ENCODE measurements around the gene TK2.
A peak's percentile ranks its signal among the peaks of the same experiment; 100 is the strongest.

The TK2 gene

GRCh38 chr16:66481943-66482390 is 68.0 kb downstream of the TK2 start:
- DNase-seq (ENCODE audit: low spot score), result no peak

DNA sequence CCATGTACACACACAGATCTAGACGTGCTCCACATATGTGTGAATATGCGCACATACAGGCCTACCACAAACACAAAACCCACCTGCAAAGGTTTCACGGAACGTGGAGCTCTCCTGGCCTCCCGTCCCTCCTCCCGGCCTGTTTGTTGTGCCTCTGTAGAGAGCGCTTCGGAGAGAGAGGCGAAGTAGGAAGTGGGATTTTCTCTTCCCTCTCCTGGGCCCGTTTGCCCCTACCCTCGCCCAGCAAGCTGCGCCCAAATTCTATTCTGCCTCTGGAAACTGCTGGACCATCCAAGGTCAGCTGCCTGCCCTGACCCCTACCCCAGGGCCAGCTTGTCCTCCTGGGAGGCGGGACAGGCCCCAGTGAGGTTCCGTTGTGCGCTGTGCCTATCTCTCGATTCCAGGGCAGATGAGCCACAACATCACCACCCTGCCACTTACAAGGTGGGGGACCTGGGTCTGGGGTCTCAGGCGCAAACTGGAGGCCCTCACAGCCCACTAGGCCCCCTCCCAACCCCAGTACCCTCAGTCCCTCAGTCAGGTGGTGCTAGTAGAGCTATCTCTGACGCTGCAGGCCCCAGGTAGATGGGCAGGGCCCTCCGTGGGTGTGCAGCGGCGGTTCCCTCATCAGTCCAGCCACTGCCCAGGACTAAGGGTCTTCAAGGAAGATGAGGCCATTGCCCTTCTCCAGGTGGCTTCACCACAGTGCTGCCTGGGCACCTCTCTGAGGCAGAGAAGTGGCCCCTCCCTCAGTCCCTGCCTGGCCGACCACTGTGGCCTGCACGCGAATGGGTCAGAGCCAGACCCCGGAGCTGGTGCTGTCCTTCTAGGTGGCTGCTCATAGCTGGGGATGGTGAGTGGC is 68.6 kb downstream of the TK2 start:
- DNase-seq (ENCODE audit: low spot score), result no peak

DNA sequence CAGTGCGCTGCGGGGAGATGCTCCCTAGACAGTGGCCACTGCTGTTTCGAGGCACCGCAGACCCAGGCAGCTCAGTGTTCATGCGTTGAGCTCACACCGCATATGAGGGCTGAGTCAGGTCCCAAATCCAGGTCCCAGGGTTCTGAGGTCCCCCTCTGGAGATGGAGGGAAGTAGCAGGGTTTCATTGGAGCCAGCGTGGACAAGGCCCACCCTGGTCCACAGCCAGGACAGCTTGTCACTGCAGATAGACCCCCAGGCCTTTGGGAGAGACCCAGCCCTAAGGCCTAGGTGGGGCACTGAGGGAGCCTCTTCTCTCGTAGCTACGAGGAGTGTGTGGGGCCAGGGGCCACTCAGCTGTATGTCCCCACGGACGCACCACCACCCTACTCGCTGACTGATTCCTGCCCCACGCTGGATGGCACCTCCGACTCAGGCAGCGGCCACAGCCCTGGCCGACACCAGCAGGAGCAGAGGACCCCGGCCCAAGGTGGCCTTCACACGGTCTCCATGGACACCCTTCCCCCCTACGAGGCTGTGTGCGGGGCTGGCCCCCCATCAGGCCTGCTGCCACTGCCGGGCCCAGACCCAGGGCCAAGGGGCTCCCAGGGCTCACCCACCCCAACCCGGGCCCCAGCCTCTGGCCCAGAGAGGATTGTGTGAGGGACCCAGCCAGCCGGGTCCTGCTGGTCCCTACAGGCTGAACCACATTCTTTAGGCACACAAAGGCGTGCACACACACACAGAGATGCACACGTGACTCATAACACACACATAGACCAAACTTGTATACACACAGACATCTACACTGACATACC is 69.4 kb downstream of the TK2 start:
- no peak for DNase-seq (ENCODE audit: low spot score)

DNA sequence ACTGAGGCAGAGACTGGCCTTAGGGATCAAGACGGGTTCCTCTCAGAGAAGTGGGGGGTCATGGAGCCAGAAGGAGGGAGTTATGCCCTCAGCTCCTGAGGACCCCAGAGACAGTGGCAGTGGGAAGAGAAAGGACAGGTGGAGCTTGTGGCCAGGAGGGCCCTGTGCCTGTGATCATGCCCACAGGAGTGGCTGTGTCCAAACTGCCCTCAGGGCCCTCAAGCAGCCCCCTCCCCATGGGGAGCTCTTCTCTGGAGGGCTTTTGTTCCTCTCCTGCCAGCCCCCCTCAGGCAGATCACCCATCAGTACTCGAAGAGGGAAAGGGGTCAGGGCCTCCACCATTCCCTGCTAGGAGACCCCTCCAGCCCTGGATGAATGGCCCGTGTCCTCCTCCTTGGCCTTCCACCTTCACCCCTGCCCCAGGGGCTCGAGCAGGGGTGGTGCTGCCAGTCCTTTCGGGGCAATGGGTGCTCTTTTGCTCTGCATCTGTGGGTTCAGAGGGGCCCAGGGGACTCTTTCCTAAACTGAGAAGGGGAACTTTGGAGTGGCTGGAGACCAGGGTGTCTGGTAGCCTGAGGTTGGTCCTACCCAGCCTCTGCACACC is 70.2 kb downstream of the TK2 start:
- DNase-seq (ENCODE audit: low spot score), result no peak

- DNase-seq (ENCODE audit: low spot score), result peak; percentile 83
Measured at GRCh38 chr16:66478733-66479511, 71.0 kb downstream of the TK2 start.

DNA sequence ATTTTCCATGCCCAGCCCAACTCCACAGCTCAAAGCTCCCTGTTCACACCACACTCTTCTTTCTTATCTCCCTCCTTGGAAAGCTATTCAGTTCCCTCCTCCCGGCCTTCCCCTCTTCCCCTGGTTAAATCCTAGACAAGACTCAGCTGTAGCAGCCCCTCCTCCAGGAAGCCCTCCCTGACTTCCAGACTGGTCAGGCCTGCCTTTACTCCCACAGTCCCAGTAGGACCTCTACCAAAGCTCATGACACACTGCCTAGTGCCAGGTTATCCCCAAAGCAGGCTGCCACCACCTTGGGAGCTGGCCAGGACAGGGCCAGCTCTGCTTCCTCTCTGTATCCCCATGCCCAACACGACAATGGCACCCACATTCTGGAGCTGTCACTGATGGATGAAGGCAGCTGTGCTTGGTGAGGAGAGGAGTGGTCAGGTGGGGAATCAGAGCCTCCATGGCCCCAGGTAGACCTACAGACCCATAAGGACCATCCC is 72.8 kb downstream of the TK2 start:
- DNase-seq (ENCODE audit: low spot score), result no peak

DNA sequence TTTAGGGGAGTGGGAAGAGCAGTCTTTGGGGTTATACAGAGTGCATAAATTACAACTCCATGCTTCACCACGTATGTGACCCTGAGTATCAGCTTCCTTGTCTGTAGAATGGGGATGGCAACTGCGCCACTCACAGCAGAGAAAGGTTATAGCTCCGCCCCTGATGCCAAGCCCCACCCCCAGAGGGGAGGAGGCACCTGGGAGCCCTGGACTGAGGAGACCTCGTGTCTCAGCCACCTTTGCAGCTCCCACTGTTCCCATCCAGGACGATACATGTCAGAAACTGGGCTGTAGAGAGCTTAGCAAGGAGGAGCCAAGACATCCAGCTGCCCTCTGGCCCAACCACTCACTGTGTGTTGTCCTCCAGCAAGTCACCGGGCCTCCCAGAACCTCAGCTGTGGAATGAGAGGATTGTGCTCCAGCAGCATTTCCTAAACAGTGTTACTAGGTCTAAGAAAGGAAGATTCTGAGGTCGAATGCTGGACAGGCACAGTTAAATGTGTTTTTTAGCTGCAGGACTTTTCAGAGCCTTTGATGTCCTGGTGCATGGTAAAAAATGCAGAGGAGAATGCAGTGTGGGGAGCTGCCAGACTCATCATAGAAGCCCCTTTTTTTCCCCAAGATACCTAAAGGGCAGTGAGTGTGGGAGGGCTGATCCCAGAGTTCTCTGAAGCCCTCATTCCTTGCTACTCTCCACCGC is 73.4 kb downstream of the TK2 start:
- DNase-seq (ENCODE audit: low spot score), result peak; percentile 70

- DNase-seq (ENCODE audit: low spot score), result no peak
Measured at GRCh38 chr16:66475232-66475631, 74.7 kb downstream of the TK2 start.

DNA sequence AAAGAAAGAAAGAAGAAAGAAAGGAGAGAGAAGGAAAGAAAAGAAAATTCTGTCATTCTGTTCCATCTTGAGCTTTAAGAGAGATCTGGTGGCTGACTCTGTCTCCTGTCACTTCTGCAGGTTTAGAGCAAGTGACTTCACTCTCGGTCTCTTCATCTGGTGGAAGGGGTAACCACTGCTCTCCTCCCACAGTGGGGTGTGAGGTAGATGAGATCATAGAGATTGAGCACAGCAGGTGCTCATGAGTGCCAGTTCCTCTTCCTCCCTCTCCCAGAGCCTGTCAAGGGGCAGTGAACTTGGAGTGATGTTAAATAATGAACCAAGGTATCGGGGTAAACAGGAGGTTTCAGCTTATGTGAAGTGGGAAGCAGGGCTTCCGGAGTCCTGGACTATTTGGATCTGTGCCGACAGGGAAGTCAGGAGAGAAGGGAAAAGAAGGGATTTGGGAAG is 75.1 kb downstream of the TK2 start:
- DNase-seq (ENCODE audit: low spot score), result peak; percentile 78

- DNase-seq (ENCODE audit: low spot score), result no peak
Measured at GRCh38 chr16:66473654-66474519, 76.0 kb downstream of the TK2 start.

DNA sequence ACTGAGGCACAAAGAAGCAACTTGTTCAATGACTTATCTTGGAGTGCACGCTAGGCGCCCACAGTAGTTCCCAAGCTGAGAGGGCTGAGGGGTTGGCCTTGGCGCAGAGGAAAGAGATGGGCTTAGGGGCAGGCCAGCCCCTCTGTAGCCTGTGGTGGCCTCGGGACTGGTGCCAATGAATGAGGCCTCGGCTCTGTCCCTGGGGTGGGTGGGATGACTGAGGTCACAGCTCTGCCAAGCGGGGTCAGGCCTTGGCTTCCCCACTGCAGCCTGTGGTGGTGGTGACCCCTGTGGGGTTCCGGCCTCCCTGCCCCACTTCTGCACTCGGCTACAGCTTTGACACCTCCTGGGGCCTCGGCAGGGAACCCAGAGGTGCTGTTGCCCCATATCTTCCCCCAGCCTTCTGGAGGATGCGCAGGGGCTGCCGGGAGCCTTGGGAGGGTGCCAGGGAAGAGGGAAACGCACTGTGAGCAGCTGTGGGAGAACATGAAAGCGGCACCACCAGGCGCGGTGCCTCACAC is 76.8 kb downstream of the TK2 start:
- no peak for DNase-seq (ENCODE audit: low spot score)

DNA sequence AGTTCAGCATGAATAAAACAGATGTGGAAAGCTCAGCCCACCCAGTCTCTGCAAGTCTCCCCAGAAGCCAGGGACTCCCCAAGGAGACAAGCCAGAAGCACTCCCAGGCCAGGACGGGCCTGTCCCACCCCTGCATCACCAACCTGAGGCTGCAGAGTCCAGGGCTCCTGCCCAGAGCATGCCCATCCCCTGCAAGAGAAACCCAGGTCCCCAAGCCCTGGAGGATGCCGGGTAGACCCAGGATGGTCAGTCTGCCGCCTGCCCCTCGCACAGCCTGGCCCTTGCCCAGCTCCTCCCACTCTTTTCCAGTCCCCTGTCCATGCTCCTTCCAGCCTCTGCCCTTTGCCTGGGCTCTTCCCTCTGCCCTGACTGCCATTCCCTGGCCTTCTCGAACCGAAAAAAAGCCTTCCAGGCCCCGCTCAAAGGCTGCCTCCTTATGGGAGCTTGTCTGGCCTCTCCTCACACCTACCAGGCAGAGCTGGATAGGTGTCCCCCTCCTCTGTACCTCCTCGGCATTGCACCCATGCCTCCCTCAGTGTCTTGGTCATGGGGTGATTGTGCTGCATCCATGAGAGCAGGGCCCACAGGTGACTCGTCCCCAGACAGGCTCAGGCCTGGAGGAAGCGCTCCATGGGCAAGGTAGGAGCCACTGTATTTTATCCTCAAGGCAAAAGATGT is 78.1 kb downstream of the TK2 start:
- no peak for DNase-seq (ENCODE audit: low spot score)

- DNase-seq (ENCODE audit: low spot score), result no peak
Measured at GRCh38 chr16:66471264-66471663, 78.7 kb downstream of the TK2 start.

DNA sequence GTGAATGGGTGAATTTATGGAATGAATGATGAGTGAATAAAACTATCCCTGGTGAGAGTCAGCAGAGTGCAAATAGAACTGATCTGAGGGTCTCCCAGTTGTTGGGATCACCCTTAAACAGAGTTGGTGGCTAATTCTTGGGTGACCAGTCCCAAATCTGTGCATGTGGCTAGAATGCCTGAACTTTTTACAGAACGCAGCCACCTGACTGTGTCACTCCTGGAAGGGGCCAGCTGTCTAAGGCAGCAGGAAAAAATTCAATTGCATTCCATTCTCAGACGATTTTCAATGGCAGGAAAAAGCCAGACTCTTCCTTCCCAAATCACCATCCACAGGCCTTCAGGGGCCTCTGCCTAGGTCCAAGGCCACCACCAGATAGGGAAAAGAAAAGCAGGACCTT is 79.4 kb downstream of the TK2 start:
- DNase-seq (ENCODE audit: low spot score), result no peak

DNA sequence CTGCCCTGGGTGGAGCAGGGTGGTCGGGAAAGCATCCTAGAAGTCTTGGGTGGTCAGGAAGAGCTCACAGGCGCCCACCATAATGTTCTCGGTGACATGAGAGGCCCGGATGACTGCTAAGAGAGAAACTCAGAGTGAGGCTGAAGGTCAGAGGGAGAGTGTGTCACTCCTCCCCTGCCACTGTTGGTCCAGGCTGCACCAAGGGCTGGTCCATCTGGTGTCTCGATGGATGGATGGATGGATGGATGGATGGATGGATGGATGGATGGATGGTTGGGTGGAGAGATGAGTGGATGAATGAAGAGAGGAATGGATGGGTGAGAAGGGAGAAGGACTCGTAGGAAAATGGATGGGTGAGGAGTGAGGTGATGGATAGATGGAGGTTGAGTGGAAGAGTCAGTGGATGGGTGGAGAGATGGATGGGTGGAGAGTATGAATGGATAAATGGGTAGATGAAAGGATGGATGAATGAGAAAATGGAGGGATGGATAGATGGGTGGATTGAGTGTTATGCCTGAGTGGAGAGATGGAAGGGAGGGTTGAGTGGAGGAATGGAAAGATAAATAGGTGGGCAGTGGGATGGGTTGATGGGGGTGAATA is 79.9 kb downstream of the TK2 start:
- no peak for DNase-seq (ENCODE audit: low spot score)

- DNase-seq (ENCODE audit: low spot score), result no peak
Measured at GRCh38 chr16:66469291-66469946, 80.5 kb downstream of the TK2 start.

GRCh38 chr16:66468321-66468965 is 81.5 kb downstream of the TK2 start:
- DNase-seq (ENCODE audit: low spot score), result no peak

DNA sequence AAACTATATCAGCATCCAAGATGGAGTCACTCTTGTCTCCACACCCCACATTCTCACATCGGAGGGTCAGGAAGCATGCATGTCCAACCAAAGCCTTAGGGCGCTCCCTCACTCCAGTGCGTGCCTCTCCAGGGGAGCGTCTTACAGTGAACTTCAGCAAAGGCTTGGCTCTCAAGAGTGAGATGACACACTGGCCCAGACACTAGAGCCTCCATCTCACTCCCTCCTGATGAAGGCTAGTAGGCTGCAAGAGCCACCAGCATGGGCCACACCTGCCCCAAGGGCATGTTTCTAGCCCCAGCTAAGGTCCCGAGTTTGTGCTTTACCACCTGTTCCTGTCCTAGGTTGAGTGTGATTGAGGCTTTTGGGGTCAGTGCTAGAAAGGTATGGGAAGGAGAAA is 82.3 kb downstream of the TK2 start:
- DNase-seq (ENCODE audit: low spot score), result no peak
